Mesendoderm (in vitro differentiated cells): ENCODE data around the gene IL2RG.

Experiments used
- DNase-seq: peaks from one replicate; pipeline ENCODE4 v3.0.0; 2013
- H2AK5ac ChIP-seq: 2 replicates; pipeline ENCODE4 v1.6.1; 2013; ENCODE audit warnings: low read length, inconsistent platforms
- H2BK120ac ChIP-seq: 2 replicates; pipeline ENCODE4 v1.6.1; 2013; ENCODE audit warnings: low read depth, mild to moderate bottlenecking, low read length, moderate library complexity, mixed read lengths
- H2BK15ac ChIP-seq: replicated peaks from 2 replicates; pipeline ENCODE4 v1.6.1; 2013; ENCODE audit warnings: low read depth, mild to moderate bottlenecking, moderate library complexity
- H2BK5ac ChIP-seq: 2 replicates; pipeline ENCODE4 v1.6.1; 2013; ENCODE audit warnings: low read length, inconsistent platforms
- H3K18ac ChIP-seq: 2 replicates; pipeline ENCODE4 v1.6.1; 2013; ENCODE audit warnings: mild to moderate bottlenecking, low read length, mixed read lengths
- H3K23ac ChIP-seq: one replicate; pipeline ENCODE4 v1.6.1; 2013; ENCODE audit warnings: low read length
- H3K27ac ChIP-seq: 2 replicates; pipeline ENCODE4 v1.5.1; 2013; ENCODE audit warnings: low read depth, mild to moderate bottlenecking, inconsistent platforms, low read length, moderate library complexity
- H3K27me3 ChIP-seq: 2 replicates; pipeline ENCODE4 v1.6.1; 2013; ENCODE audit warnings: low read length, control low read depth, mild to moderate bottlenecking, inconsistent platforms; ENCODE audit not compliant: insufficient read depth, poor library complexity
- H3K36me3 ChIP-seq: 2 replicates; pipeline ENCODE4 v1.6.1; 2013; ENCODE audit warnings: low read length, inconsistent platforms; ENCODE audit not compliant: control insufficient read depth, insufficient read depth
- H3K4ac ChIP-seq: one replicate; pipeline ENCODE4 v1.6.1; 2013; ENCODE audit warnings: low read depth, mild to moderate bottlenecking, low read length, moderate library complexity
- H3K4me1 ChIP-seq: 2 replicates; pipeline ENCODE4 v1.6.1; 2013; ENCODE audit warnings: low read depth, low read length, inconsistent platforms; ENCODE audit not compliant: control insufficient read depth
- H3K4me2 ChIP-seq: 2 replicates; pipeline ENCODE4 v1.6.1; 2013; ENCODE audit warnings: low read length
- H3K4me3 ChIP-seq: 2 replicates; pipeline ENCODE4 v1.5.1; 2013; ENCODE audit warnings: mild to moderate bottlenecking, low read length
- H3K56ac ChIP-seq: one replicate; pipeline ENCODE4 v1.6.1; 2013; ENCODE audit warnings: low read length
- H3K79me1 ChIP-seq: 2 replicates; pipeline ENCODE4 v1.6.1; 2013; ENCODE audit warnings: low read length, inconsistent platforms
- H3K79me2 ChIP-seq: 2 replicates; pipeline ENCODE4 v1.6.1; 2013; ENCODE audit warnings: mild to moderate bottlenecking, low read length; ENCODE audit not compliant: control insufficient read depth, insufficient read depth
- H3K9ac ChIP-seq: 2 replicates; pipeline ENCODE4 v1.6.1; 2013; ENCODE audit warnings: low read length, inconsistent platforms
- H4K5ac ChIP-seq: one replicate; pipeline ENCODE4 v1.6.1; 2013; ENCODE audit warnings: low read length
- H4K8ac ChIP-seq: one replicate; pipeline ENCODE4 v1.6.1; 2013; ENCODE audit warnings: low read depth, mild to moderate bottlenecking, control low read depth, low read length, moderate library complexity
- WGBS: extraction: QIAGEN DNeasy Blood & Tissue Kit; methylation state at CpG from one replicate; pipeline ENCODE4 v1.1.7; 2013; ENCODE audit warnings: low lambda C conversion rate, missing lambda C conversion rate; ENCODE audit not compliant: insufficient coverage; ENCODE audit errors: extremely low coverage; 5-methylcytosine and 5-hydroxymethylcytosine counted together

IL2RG gene

DNA sequence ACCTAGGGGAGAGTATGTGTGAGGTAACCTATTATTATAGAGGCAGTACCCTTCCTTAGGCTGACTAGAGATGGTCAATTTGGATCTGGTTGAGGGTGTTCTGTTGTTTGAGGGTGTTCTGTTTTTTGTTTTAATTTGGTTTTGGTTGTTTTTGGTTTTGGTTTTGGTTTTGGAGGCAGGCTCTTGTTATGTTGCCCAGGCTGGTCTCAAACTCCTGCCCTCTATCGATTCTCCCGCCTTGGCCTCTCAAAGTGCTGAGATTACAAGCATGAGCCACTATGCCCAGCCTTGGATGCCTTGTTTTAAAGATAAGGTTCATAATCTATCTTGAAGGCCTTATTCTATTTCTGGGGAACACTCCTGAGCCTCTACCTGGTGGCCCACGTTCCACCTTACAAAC, 5.7 kb downstream of the IL2RG start:
- Histone ChIP-seq H2BK5ac (no peak overlapping the region), H3K9ac (no peak overlapping the region), H3K18ac (no peak overlapping the region), H2AK5ac (no peak overlapping the region), H3K4me1 (peaks cover 12% of the 10 kb centered on the region), H3K56ac (no peak overlapping the region), H3K23ac (no peak overlapping the region), H3K79me2 (no peaks in the 10 kb centered on the region), H3K27me3 (no peaks in the 10 kb centered on the region), H3K27ac (no peak overlapping the region), H2BK120ac (no peak overlapping the region), H3K4me3 (no peak overlapping the region), H3K4me2 (no peak overlapping the region), H3K4ac (no peak overlapping the region), H4K8ac (no peak overlapping the region), H4K5ac (no peak overlapping the region), H3K36me3 (no peaks in the 10 kb centered on the region), H3K79me1 (no peaks in the 10 kb centered on the region), H2BK15ac (no peak overlapping the region)
- no peak for DNase-seq
- no CpG with 5 or more reads among the region's 3 CpGs for WGBS

DNA sequence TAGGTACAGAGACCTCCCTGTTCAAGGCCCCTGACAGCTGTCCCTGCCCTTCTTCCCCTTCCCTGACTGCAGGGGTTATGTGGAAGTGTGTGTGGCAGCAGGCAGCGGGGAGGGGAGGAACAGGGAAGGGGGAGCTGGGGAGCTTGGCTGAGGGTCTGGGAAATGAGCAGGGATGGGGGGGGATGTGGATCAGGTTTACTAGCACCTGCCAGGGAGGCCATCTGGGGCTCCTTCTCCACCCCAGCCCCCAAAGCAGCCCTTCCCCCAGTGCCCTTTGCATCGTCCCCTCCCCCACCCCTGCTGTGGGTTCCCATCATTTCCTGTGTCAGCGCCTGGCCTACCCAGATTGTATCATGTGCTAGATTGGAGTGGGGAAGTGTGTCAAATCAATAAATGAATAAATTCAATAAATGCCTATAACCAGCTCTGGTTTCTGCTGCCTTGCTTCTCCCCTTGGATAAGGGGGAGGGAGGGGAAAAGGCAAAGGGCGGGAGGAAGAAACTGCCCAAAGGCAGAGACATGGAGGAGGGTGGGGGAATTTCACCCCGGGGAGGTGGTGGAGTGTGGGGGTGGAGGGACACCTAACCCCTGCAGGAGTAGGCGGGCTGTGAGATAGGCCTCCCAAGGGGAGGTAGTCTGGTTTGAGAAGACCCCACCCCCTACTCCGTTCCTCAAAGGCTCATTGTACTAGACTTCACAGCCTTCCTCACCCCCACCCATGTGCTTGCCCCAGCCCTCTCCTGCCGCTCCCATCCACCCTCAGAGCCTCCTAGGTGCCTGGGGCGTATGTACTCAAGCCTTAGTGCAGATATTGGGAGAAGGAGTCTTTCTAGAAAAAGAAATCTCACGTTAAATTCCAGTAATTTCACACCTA, 8.0 kb downstream of the IL2RG start:
- H3K36me3 ChIP-seq: no peaks in the 10 kb centered on the region
- H2BK5ac ChIP-seq: peak overlapping the region; percentile 93
- H3K79me2 ChIP-seq: no peaks in the 10 kb centered on the region
- peak overlapping the region; percentile 15 for H3K4me2 ChIP-seq
- H3K27ac ChIP-seq: peak overlapping the region; percentile 92
- H4K5ac ChIP-seq: no peak overlapping the region
- no peak overlapping the region for H4K8ac ChIP-seq
- peak overlapping the region; percentile 63 for H3K9ac ChIP-seq
- no peak overlapping the region for H2BK120ac ChIP-seq
- peak overlapping the region; percentile 81 for H3K56ac ChIP-seq
- no peaks in the 10 kb centered on the region for H3K79me1 ChIP-seq
- H3K4me1 ChIP-seq: peaks cover 14% of the 10 kb centered on the region
- H3K4ac ChIP-seq: peak overlapping the region; percentile 27
- DNase-seq: peak; percentile 88
- H3K27me3 ChIP-seq: no peaks in the 10 kb centered on the region
- H3K4me3 ChIP-seq: no peak overlapping the region
- peak overlapping the region; percentile 86 for H3K18ac ChIP-seq
- WGBS: no CpG with 5 or more reads among the region's 10 CpGs
- no peak overlapping the region for H2AK5ac ChIP-seq
- H3K23ac ChIP-seq: no peak overlapping the region
- no peak overlapping the region for H2BK15ac ChIP-seq

DNA sequence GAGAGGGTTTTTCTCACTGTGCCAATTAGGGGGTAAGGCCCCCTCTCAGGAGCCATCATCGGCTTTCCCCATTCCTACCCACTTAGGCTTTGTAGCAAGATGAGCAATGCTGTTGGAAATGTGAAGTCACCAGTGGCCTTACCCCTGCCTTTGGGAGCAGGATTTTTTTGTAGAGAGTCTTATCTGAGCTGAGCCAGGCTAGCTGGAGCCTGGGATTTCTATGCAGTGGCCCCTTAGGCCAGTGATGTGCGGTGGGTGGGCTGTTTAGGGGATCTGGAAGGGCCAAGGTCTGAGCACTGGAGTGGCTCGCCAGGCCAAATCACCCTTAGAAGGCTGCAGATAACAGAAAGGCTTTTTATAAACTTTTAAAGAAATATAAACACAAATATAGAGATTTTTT, 9.1 kb downstream of the IL2RG start:
- Histone ChIP-seq H4K8ac (no peak overlapping the region), H2AK5ac (no peak overlapping the region), H3K4ac (peak overlapping the region; percentile 65), H3K18ac (no peak overlapping the region), H4K5ac (no peak overlapping the region), H3K56ac (peak overlapping the region; percentile 30), H3K79me1 (no peaks in the 10 kb centered on the region), H3K27me3 (no peaks in the 10 kb centered on the region), H3K4me1 (peaks cover 14% of the 10 kb centered on the region), H3K27ac (no peak overlapping the region), H3K36me3 (no peaks in the 10 kb centered on the region), H3K23ac (no peak overlapping the region), H3K4me2 (no peak overlapping the region), H2BK15ac (no peak overlapping the region), H2BK120ac (peak overlapping the region; percentile 89), H2BK5ac (no peak overlapping the region), H3K9ac (no peak overlapping the region), H3K79me2 (no peaks in the 10 kb centered on the region), H3K4me3 (no peak overlapping the region)
- WGBS: no CpG with 5 or more reads among the region's 3 CpGs
- no peak for DNase-seq

DNA sequence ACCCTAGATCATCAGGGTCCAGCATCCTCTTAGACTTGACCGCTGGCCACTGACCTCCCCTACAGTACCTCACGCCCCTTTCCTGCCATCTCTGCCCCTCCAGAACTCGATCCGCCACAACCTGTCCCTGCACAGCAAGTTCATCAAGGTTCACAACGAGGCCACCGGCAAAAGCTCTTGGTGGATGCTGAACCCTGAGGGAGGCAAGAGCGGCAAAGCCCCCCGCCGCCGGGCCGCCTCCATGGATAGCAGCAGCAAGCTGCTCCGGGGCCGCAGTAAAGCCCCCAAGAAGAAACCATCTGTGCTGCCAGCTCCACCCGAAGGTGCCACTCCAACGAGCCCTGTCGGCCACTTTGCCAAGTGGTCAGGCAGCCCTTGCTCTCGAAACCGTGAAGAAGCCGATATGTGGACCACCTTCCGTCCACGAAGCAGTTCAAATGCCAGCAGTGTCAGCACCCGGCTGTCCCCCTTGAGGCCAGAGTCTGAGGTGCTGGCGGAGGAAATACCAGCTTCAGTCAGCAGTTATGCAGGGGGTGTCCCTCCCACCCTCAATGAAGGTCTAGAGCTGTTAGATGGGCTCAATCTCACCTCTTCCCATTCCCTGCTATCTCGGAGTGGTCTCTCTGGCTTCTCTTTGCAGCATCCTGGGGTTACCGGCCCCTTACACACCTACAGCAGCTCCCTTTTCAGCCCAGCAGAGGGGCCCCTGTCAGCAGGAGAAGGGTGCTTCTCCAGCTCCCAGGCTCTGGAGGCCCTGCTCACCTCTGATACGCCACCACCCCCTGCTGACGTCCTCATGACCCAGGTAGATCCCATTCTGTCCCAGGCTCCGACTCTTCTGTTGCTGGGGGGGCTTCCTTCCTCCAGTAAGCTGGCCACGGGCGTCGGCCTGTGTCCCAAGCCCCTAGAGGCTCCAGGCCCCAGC, 10.5 kb downstream of the IL2RG start:
- H3K79me1 ChIP-seq: no peaks in the 10 kb centered on the region
- no peak overlapping the region for H4K5ac ChIP-seq
- no peak overlapping the region for H2BK5ac ChIP-seq
- no peak overlapping the region for H2BK120ac ChIP-seq
- H2BK15ac ChIP-seq: no peak overlapping the region
- peak overlapping the region; percentile 72 for H3K4ac ChIP-seq
- no CpG with 5 or more reads among the region's 31 CpGs for WGBS
- peaks cover 14% of the 10 kb centered on the region for H3K4me1 ChIP-seq
- no peak for DNase-seq
- H3K18ac ChIP-seq: peak overlapping the region; percentile 61
- H3K9ac ChIP-seq: no peak overlapping the region
- H3K27ac ChIP-seq: no peak overlapping the region
- no peak overlapping the region for H2AK5ac ChIP-seq
- no peaks in the 10 kb centered on the region for H3K36me3 ChIP-seq
- no peaks in the 10 kb centered on the region for H3K79me2 ChIP-seq
- H3K4me2 ChIP-seq: no peak overlapping the region
- no peaks in the 10 kb centered on the region for H3K27me3 ChIP-seq
- no peak overlapping the region for H3K23ac ChIP-seq
- peak overlapping the region; percentile 34 for H3K56ac ChIP-seq
- no peak overlapping the region for H4K8ac ChIP-seq
- H3K4me3 ChIP-seq: no peak overlapping the region

DNA sequence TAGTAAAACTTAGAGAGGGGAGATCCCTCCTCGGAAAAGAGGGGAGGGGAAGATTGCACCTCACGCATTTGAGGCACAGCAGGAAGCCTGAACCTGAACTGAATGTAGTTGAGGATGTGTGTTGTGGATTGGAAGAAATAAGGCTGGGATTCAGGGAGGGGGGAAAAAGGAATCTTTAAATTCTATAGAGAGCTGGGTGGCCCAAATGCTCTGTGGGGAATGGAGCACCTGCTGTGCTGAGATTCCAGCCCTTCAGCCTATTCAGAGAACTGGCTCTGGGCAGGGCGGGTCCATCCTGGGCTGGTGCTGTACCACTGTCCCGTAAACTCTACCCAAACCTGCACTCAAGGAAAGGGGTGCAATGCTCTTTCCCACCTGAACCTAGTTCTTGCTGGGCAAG, 11.6 kb downstream of the IL2RG start:
- WGBS: no CpG with 5 or more reads among the region's 4 CpGs
- no peak overlapping the region for H4K8ac ChIP-seq
- peak; percentile 44 for DNase-seq
- no peaks in the 10 kb centered on the region for H3K27me3 ChIP-seq
- peak overlapping the region; percentile 81 for H3K18ac ChIP-seq
- H3K79me2 ChIP-seq: no peaks in the 10 kb centered on the region
- H3K79me1 ChIP-seq: no peaks in the 10 kb centered on the region
- H3K4me2 ChIP-seq: no peak overlapping the region
- H2BK15ac ChIP-seq: no peak overlapping the region
- H3K56ac ChIP-seq: no peak overlapping the region
- H2AK5ac ChIP-seq: no peak overlapping the region
- H3K27ac ChIP-seq: peak overlapping the region; percentile 49
- H3K36me3 ChIP-seq: no peaks in the 10 kb centered on the region
- no peak overlapping the region for H2BK120ac ChIP-seq
- H3K9ac ChIP-seq: no peak overlapping the region
- H3K4ac ChIP-seq: no peak overlapping the region
- no peak overlapping the region for H2BK5ac ChIP-seq
- no peak overlapping the region for H3K4me3 ChIP-seq
- H3K23ac ChIP-seq: no peak overlapping the region
- H4K5ac ChIP-seq: no peak overlapping the region
- H3K4me1 ChIP-seq: peaks cover 14% of the 10 kb centered on the region
